Measurements from ENCODE around the gene PKNOX1. TPM values are rescaled to one million over a fixed set of nuclear protein-coding genes. Genes with fewer than 3 reads are reported as not detected.
"Not testable (repeated sequence)": the region's sequence is repeated elsewhere in the genome, so short reads cannot be mapped to it uniquely, and the experiment has no call there.

PKNOX1 gene
- total and polyA plus RNA-seq, 9 of the 15 experiments (the other 6 are each of a cell fraction or from before 2014, with no cell fraction given) = 8.8 to 25.9 (median 13.2) TPM

DNA sequence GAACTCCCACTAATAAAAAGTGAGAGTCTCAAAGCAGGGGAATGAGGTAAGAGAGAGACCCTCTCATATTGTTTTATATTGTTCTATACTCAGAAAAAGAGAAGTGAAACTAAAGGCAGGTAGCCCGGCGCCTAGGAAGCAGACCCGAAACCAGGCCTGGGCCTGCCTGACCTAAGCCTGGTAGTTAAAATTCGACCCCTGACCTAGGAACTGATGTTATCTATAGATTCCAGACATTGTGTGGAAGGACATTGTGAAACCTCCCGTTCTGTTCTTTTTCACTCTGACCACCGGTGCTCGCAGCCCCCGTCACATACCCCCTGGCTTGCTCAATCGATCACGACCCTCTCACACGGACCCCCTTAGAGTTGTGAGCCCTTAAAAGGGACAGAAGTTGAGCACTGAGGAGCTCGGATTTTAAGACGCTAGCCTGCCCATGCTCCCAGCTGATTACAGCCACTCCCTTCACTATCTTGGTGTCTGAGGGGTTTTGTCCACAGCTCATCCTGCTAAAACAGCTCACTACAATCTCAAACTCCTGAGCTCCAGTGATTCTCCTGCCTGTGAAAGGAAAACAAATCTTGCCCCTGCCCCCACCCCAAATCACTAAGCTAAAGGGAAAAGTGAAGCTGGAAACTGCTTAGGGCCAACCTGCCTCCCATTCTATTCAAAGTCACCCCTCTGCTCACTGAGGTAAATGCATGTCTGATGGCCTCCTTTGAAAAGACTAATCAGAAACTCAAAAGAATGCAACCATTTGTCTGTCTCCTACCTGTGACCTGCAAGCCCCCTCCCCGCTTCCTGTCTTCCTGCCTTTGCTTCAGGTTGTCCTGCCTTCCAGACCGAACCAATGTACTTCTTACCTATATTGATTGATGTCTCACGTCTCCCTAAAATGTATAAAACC is 37.1 kb upstream of the PKNOX1 start:
- in situ Hi-C loops (cut with MboI); intact Hi-C loops (cut with micrococcal nuclease); H3K9ac ChIP-seq (ENCODE audit: insufficient read depth in 1 of 2, low read depth in 2 of 2, low read length in 2 of 2); FAIRE-seq; BruUV-seq (replicated peaks); H3K4me3 ChIP-seq; H4K20me1 ChIP-seq (replicated peaks; ENCODE audit: control insufficient read depth, insufficient read depth, low read length); H3K36me3 ChIP-seq (ENCODE audit: control insufficient read depth, insufficient read depth, low read length); CTCF ChIA-PET (ENCODE audit: low intra/inter-chr PET ratio); H3K27me3 ChIP-seq (ENCODE audit: control insufficient read depth in 2 of 2, insufficient read depth in 2 of 2, low read length in 2 of 2); H2AFZ ChIP-seq (ENCODE audit: low read depth, low read length); H3K4me2 ChIP-seq (ENCODE audit: insufficient read depth, low read length); H3K79me2 ChIP-seq (ENCODE audit: control insufficient read depth, insufficient read depth, low read length); H3K9me1 ChIP-seq (ENCODE audit: control insufficient read depth, insufficient read depth, low read length); H3K9me3 ChIP-seq (replicated peaks; ENCODE audit: control insufficient read depth, insufficient read depth, low read depth, low read length); H3K27ac ChIP-seq (ENCODE audit: extremely low read depth, low read depth, low read length); TF ChIP-seq CEBPG, NR2C2 (CRISPR knock-in tag; IDR thresholded peaks at IDR 0.05): not testable (repeated sequence)
- POLR2A ChIA-PET = interaction anchor here (1.2 to 1.3 kb wide), 2 partner anchors 8 to 18 kb away, joined by 3 to 5 read pairs; no protein-coding TSS in a partner anchor
- WGBS (ENCODE audit: insufficient coverage, low coverage, missing lambda C conversion rate) = 18% methylated on average over 16 of the region's 16 CpGs
- DNase-seq (ENCODE audit: extremely low read depth in 1 of 4, low spot score in 3 of 4) = peak in 1 of 4 experiments; percentile 48
- peak; percentile 67 for ATAC-seq
- peaks cover 9 to 12% of the 10 kb centered on the region in 2 experiments; a peak in 4 of 5 replicates for H3K4me1 ChIP-seq (replicated peaks in 1 of 2; ENCODE audit: control insufficient read depth in 2 of 2, insufficient read depth in 2 of 2, low read length in 2 of 2)
- TF ChIP-seq NRF1 (conservative IDR thresholded peaks at IDR 0.05 in 1 of 2, IDR thresholded peaks at IDR 0.05 in 1 of 2) (peak; percentile 57 to 66), NR2C1 (IDR thresholded peaks at IDR 0.05) (peak; percentile 76; the same call in 1 of the 2 replicates), NR2C1 (tag; IDR thresholded peaks at IDR 0.05) (peak; percentile 85), CEBPG (tag; conservative IDR thresholded peaks at IDR 0.05 in 1 of 2, IDR thresholded peaks at IDR 0.05 in 1 of 2) (0 out of 4 replicates have a peak, but pooled peaks of 1 of the 2 experiments have one; percentile 9), ATF7 (IDR thresholded peaks at IDR 0.05) (peak; percentile 11; the same call in 1 of the 2 replicates), HDAC2 (IDR thresholded peaks at IDR 0.05) (peak; percentile 62; the same call in 1 of the 2 replicates), ZNF395 (CRISPR knock-in tag; IDR thresholded peaks at IDR 0.05) (0 out of 2 replicates have a peak, but pooled peaks have one; percentile 77), NR2C2 (tag; IDR thresholded peaks at IDR 0.05) (peak; percentile 91), CBFA2T2 (conservative IDR thresholded peaks at IDR 0.05) (peak; percentile 52), SOX6 (IDR thresholded peaks at IDR 0.05) (peak; percentile 53; the same call in 1 of the 2 replicates), DACH1 (IDR thresholded peaks at IDR 0.05; ENCODE audit: partially characterized antibody) (peak; percentile 43), RCOR1 (IDR thresholded peaks at IDR 0.05; ENCODE audit: borderline replicate concordance in 1 of 2, low read depth in 2 of 2, low read length in 2 of 2) (peak in 1 of 2 experiments; percentile 86; a peak in 2 of 4 replicates), CEBPB (tag; IDR thresholded peaks at IDR 0.05) (peak; percentile 64; the same call in 1 of the 2 replicates), CBFA2T3 (IDR thresholded peaks at IDR 0.05) (peak; percentile 74), HDAC1 (IDR thresholded peaks at IDR 0.05) (peak in 1 of 2 experiments; percentile 78; a peak in 2 of 4 replicates), SMARCA4 (IDR thresholded peaks at IDR 0.05) (0 out of 2 replicates have a peak, but pooled peaks have one; percentile 34)
- TF ChIP-seq, protein P1, sequence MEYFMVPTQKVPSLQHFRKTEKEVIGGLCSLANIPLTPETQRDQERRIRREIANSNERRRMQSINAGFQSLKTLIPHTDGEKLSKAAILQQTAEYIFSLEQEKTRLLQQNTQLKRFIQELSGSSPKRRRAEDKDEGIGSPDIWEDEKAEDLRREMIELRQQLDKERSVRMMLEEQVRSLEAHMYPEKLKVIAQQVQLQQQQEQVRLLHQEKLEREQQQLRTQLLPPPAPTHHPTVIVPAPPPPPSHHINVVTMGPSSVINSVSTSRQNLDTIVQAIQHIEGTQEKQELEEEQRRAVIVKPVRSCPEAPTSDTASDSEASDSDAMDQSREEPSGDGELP (CRISPR knock-in tag; IDR thresholded peaks at IDR 0.05; ENCODE audit: borderline replicate concordance) = peak; percentile 85
- TF ChIP-seq, protein P2, sequence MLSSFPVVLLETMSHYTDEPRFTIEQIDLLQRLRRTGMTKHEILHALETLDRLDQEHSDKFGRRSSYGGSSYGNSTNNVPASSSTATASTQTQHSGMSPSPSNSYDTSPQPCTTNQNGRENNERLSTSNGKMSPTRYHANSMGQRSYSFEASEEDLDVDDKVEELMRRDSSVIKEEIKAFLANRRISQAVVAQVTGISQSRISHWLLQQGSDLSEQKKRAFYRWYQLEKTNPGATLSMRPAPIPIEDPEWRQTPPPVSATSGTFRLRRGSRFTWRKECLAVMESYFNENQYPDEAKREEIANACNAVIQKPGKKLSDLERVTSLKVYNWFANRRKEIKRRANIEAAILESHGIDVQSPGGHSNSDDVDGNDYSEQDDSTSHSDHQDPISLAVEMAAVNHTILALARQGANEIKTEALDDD (IDR thresholded peaks at IDR 0.05) = 0 out of 2 replicates have a peak, but pooled peaks have one; percentile 18

Data from K562 (cell line).